ENCODE measurements around the gene JTB.
A peak's percentile ranks its signal among the peaks of the same experiment; 100 is the strongest.

Gene JTB

GRCh38 chr1:153945795-153946621 lies 31.5 kb downstream of the JTB start:
- H3K4me3 ChIP-seq (ENCODE audit: control insufficient read depth, low read depth, low read length) = peak overlapping the region; percentile 81
- DNase-seq (ENCODE audit: low read depth) = no peak
- no peak for TF ChIP-seq CTCF (IDR thresholded peaks at IDR 0.05; ENCODE audit: control insufficient read depth, insufficient read depth, low read depth, low read length, missing control alignments)

GRCh38 chr1:153945131-153945794 lies 32.2 kb downstream of the JTB start:
- no peak for DNase-seq (ENCODE audit: low read depth)
- H3K4me3 ChIP-seq (ENCODE audit: control insufficient read depth, low read depth, low read length) = peak overlapping the region; percentile 81
- no peak for TF ChIP-seq CTCF (IDR thresholded peaks at IDR 0.05; ENCODE audit: control insufficient read depth, insufficient read depth, low read depth, low read length, missing control alignments)

GRCh38 chr1:153944827-153945117 lies 32.7 kb downstream of the JTB start:
- H3K4me3 ChIP-seq (ENCODE audit: control insufficient read depth, low read depth, low read length) = no peak overlapping the region
- no peak for DNase-seq (ENCODE audit: low read depth)
- TF ChIP-seq CTCF (IDR thresholded peaks at IDR 0.05; ENCODE audit: control insufficient read depth, insufficient read depth, low read depth, low read length, missing control alignments) = no peak

- H3K4me3 ChIP-seq (ENCODE audit: control insufficient read depth, low read depth, low read length) = no peak overlapping the region
These were observed 33.3 kb downstream of the JTB start for GRCh38 chr1:153944005-153944826.

GRCh38 chr1:153942766-153943549 lies 34.5 kb downstream of the JTB start:
- no peak for DNase-seq (ENCODE audit: low read depth)
- no peak overlapping the region for H3K4me3 ChIP-seq (ENCODE audit: control insufficient read depth, low read depth, low read length)
- no peak for TF ChIP-seq CTCF (IDR thresholded peaks at IDR 0.05; ENCODE audit: control insufficient read depth, insufficient read depth, low read depth, low read length, missing control alignments)

More at GRCh38 chr1:153944005-153944826, 33.3 kb downstream of the JTB start:
- no peak for TF ChIP-seq CTCF (IDR thresholded peaks at IDR 0.05; ENCODE audit: control insufficient read depth, insufficient read depth, low read depth, low read length, missing control alignments)
- no peak for DNase-seq (ENCODE audit: low read depth)
